IMR-90 (cell line): ENCODE results near the gene CHIT1. TPM values are rescaled to one million over a fixed set of nuclear protein-coding genes. Genes with fewer than 3 reads are reported as not detected.

Source experiments
- ATAC-seq: fragments of 200-7000 bp; cut with Tn5 transposase; 2 replicates; pipeline ENCODE4 v1.9.1; 2020; ENCODE audit warnings: low read depth, mild to moderate bottlenecking, moderate library complexity
- BruUV-seq: library from RNA; stranded (reverse); fragments of 400-500 nt; replicated peaks from 2 replicates; lab custom pipeline; 2021; lab: Mats Ljungman, UMichigan
- CTCF ChIA-PET: fragments of 300-600 bp; formaldehyde crosslinking; extraction: SDS; loops from one replicate; lab custom pipeline; 2021; ENCODE audit warnings: antibody characterized with exemption; lab: Yijun Ruan, JAX
- POLR2A ChIA-PET: fragments of 300-600 bp; sonication (Branson Sonifier 250); formaldehyde crosslinking; loops from one replicate; lab custom pipeline; 2022; ENCODE audit warnings: antibody characterized with exemption; ENCODE audit not compliant: unreplicated experiment; lab: Charles Lee
- DNase-seq: peaks from one replicate; pipeline ENCODE4 v3.0.0; 2013
- H2AFZ ChIP-seq: replicated peaks from 2 replicates; pipeline ENCODE3; 2013; ENCODE audit warnings: low read length, mild to moderate bottlenecking; ENCODE audit not compliant: poor library complexity
- H2AK5ac ChIP-seq: 2 replicates; pipeline ENCODE4 v1.6.1; 2013; ENCODE audit warnings: low read depth, low read length, inconsistent platforms
- H2AK9ac ChIP-seq: replicated peaks from 2 replicates; pipeline ENCODE3; 2013; ENCODE audit warnings: mild to moderate bottlenecking, low read depth, low read length, moderate library complexity; ENCODE audit not compliant: poor library complexity
- H2BK120ac ChIP-seq: 2 replicates; pipeline ENCODE4 v1.6.1; 2013; ENCODE audit warnings: low read depth, low read length, inconsistent platforms
- H2BK15ac ChIP-seq: 3 replicates; pipeline ENCODE4 v1.6.1; 2013; ENCODE audit warnings: low read depth, low read length, inconsistent platforms
- H2BK20ac ChIP-seq: 2 replicates; pipeline ENCODE4 v1.6.1; 2013; ENCODE audit warnings: low read depth, mild to moderate bottlenecking, inconsistent platforms, low read length, moderate library complexity
- H2BK5ac ChIP-seq: 2 replicates; pipeline ENCODE4 v1.6.1; 2013; ENCODE audit warnings: mild to moderate bottlenecking, low read depth, low read length, inconsistent platforms; ENCODE audit not compliant: poor library complexity, severe bottlenecking
- H3K14ac ChIP-seq: replicated peaks from 2 replicates; pipeline ENCODE4 v1.6.1; 2013; ENCODE audit warnings: low read depth, low read length, inconsistent platforms
- H3K18ac ChIP-seq: 2 replicates; pipeline ENCODE4 v1.6.1; 2013; ENCODE audit warnings: low read depth, low read length, control low read depth
- H3K23ac ChIP-seq: 2 replicates; pipeline ENCODE4 v1.6.1; 2013; ENCODE audit warnings: low read depth, low read length, inconsistent platforms
- H3K27ac ChIP-seq: 2 replicates; pipeline ENCODE4 v1.5.1; 2013; ENCODE audit warnings: mild to moderate bottlenecking, control low read depth, low read length; ENCODE audit not compliant: insufficient read depth
- H3K27me3 ChIP-seq: 2 replicates; pipeline ENCODE4 v1.6.1; 2013; ENCODE audit warnings: low read length; ENCODE audit not compliant: control insufficient read depth, insufficient read depth
- H3K36me3 ChIP-seq: 2 replicates; pipeline ENCODE4 v1.6.1; 2013; ENCODE audit warnings: low read length, mixed read lengths; ENCODE audit not compliant: control insufficient read depth, insufficient read depth
- H3K4ac ChIP-seq: 2 replicates; pipeline ENCODE4 v1.6.1; 2013; ENCODE audit warnings: low read depth, low read length, inconsistent platforms
- H3K4me1 ChIP-seq: 2 replicates; pipeline ENCODE4 v1.6.1; 2013; ENCODE audit warnings: low read length, mixed read lengths; ENCODE audit not compliant: control insufficient read depth, insufficient read depth
- H3K4me2 ChIP-seq: 2 replicates; pipeline ENCODE4 v1.6.1; 2013; ENCODE audit warnings: low read depth, mild to moderate bottlenecking, control low read depth, low read length, moderate library complexity
- H3K4me3 ChIP-seq: 2 replicates; pipeline ENCODE4 v1.5.1; 2013; ENCODE audit warnings: low read depth, mild to moderate bottlenecking, control low read depth, low read length, moderate library complexity; ENCODE audit not compliant: insufficient read depth
- H3K56ac ChIP-seq: 2 replicates; pipeline ENCODE4 v1.6.1; 2013; ENCODE audit warnings: low read length, inconsistent platforms; ENCODE audit not compliant: insufficient read depth; ENCODE audit errors: extremely low read depth
- H3K79me1 ChIP-seq, 2 experiments: 2 replicates each; pipeline ENCODE4 v1.6.1; 2013; ENCODE audit warnings: low read length in 2 of 2, inconsistent platforms in 1 of 2, low read depth in 1 of 2
- H3K9ac ChIP-seq: 2 replicates; pipeline ENCODE4 v1.6.1; 2013; ENCODE audit warnings: low read depth, low read length, control low read depth
- H3K9me1 ChIP-seq: 2 replicates; pipeline ENCODE4 v1.6.1; 2013; ENCODE audit warnings: low read length, inconsistent platforms; ENCODE audit not compliant: insufficient read depth
- H3K9me3 ChIP-seq: 2 replicates; pipeline ENCODE4 v1.6.1; 2013; ENCODE audit warnings: low read length; ENCODE audit not compliant: control insufficient read depth, insufficient read depth
- H4K20me1 ChIP-seq: 2 replicates; pipeline ENCODE4 v1.6.1; 2013; ENCODE audit warnings: low read length, inconsistent platforms; ENCODE audit not compliant: insufficient read depth
- H4K5ac ChIP-seq: 2 replicates; pipeline ENCODE4 v1.6.1; 2013; ENCODE audit warnings: mild to moderate bottlenecking, low read depth, low read length, control low read depth
- H4K8ac ChIP-seq, 2 experiments: 2 replicates each; pipeline ENCODE4 v1.6.1; 2013; ENCODE audit warnings: low read depth in 2 of 2, low read length in 2 of 2, control low read depth in 1 of 2, inconsistent platforms in 1 of 2
- H4K91ac ChIP-seq: 2 replicates; pipeline ENCODE4 v1.6.1; 2013; ENCODE audit warnings: low read depth, low read length, inconsistent platforms; ENCODE audit not compliant: insufficient read depth
- CTCF ChIP-seq: conservative IDR thresholded peaks from 2 replicates; pipeline ENCODE4 v1.5.1; 2012; ENCODE audit warnings: mild to moderate bottlenecking, low read depth, low read length, improper control_type of control experiment
- MXI1 ChIP-seq: IDR thresholded peaks from 2 replicates; pipeline ENCODE4 v1.6.1; 2012; ENCODE audit warnings: low read depth, mild to moderate bottlenecking, low read length, moderate library complexity, borderline replicate concordance
- NFE2L2 ChIP-seq: fragments of 150-350 bp; IDR thresholded peaks from 2 replicates; pipeline ENCODE4 v1.6.1; 2016; ENCODE audit warnings: low read depth, mild to moderate bottlenecking, low read length
- RAD21 ChIP-seq: IDR thresholded peaks from 2 replicates; pipeline ENCODE4 v1.6.1; 2012; ENCODE audit warnings: low read length, improper control_type of control experiment
- SMC3 ChIP-seq: fragments of 150-350 bp; IDR thresholded peaks from 2 replicates; pipeline ENCODE4 v1.6.1; 2016; ENCODE audit warnings: low read depth, mild to moderate bottlenecking, antibody characterized with exemption, low read length, moderate library complexity
- WGBS, 2 experiments: methylation state at CpG; one replicate each; pipeline versions ENCODE4 v1.1.5 to v1.1.7; 2013; ENCODE audit warnings: missing lambda C conversion rate in 2 of 2; ENCODE audit not compliant: insufficient read length in 1 of 2; ENCODE audit errors: extremely low coverage in 2 of 2; 5-methylcytosine and 5-hydroxymethylcytosine counted together
- dilution Hi-C: fragments of 300-500 bp; cut with HindIII; formaldehyde crosslinking; loops from one replicate; pipeline ENCODE4 v1.14.3; 2018; ENCODE audit warnings: low sequenced_read_pairs; ENCODE audit not compliant: unreplicated experiment
- in situ Hi-C: fragments of 300-500 bp; cut with MboI; formaldehyde crosslinking; loops from 3 replicates; pipeline ENCODE4 v1.14.3; 2019; ENCODE audit warnings: low sequenced_read_pairs, inconsistent platforms, mixed read lengths
- intact Hi-C: fragments of 100-400 bp; cut with micrococcal nuclease; formaldehyde crosslinking; loops from 2 replicates; pipeline ENCODE4 v1.10.0; 2022
- polyA plus RNA-seq, 3 experiments: library from polyadenylated mRNA; depleted of rRNA; stranded (reverse); fragments of >200 nt; gene quantifications; 2 replicates each; pipeline ENCODE4 v1.2.3, GENCODE V29; 2012; ENCODE audit warnings: low replicate concordance in 1 of 3
- total RNA-seq: library from RNA; depleted of rRNA; stranded (reverse); fragments of >200 nt; gene quantifications from 2 replicates; pipeline ENCODE4 v1.2.3, GENCODE V29; 2012

CHIT1 gene
- total and polyA plus RNA-seq, 2 of the 4 experiments (the other 2 are of a cell fraction) = not detected

DNA sequence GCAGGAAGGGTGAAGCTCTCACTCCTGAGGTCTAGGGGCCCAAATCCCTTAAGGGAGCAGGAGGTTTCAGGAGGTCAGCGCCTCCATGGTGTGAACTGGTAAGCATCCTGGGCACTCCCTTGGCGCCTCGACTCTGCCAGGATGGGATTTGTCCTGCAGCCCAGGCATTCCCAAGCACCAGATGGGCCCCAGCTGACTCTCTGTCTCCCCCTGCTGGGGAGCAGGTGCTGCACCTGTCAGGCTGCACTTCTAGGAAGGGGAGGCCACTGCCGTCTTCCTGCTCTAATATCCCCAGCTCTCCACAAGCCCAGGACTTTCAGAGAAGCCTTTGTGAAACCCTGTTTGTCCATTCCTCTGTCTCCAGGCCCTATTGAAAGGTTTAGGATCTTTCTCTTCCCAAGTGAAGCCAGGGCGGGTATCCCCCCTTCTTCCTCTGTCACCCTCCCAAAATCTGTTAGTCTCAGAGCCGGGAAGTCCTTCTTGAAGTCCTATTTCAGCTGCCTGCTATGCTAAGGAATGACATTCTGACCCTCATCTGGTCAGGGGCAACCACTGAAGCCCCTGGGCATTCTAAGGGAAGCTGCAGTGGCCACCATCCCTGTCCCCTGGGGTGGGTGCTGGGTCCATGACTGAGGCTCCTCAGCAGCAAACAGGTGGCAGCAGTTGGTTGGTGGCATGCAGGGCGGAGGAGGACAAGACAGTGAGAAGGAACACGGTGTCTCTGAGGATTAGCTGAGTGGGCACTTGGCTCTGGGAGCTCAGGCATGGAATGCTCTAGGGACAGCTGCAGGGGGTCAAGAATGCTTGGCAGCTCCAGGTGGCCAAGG, 57.1 kb downstream of the CHIT1 start:
- Histone ChIP-seq H2BK120ac (no peak overlapping the region), H2AFZ (peak overlapping the region; percentile 23), H3K4me1 (peaks cover 14% of the 10 kb centered on the region), H3K14ac (no peak overlapping the region), H4K20me1 (no peaks in the 10 kb centered on the region), H4K91ac (no peak overlapping the region), H2BK15ac (no peak overlapping the region), H2BK5ac (no peak overlapping the region), H2AK9ac (no peak overlapping the region), H3K56ac (no peak overlapping the region), H3K9me1 (peaks cover 10% of the 10 kb centered on the region; the same call in 1 of the 2 replicates), H3K4me2 (no peak overlapping the region), H2AK5ac (no peak overlapping the region), H3K36me3 (no peaks in the 10 kb centered on the region), H3K18ac (no peak overlapping the region), H4K5ac (no peak overlapping the region), H3K4me3 (no peak overlapping the region), H3K9me3 (no peaks in the 10 kb centered on the region), H3K4ac (no peak overlapping the region), H3K9ac (no peak overlapping the region), H3K27ac (no peak overlapping the region), H3K27me3 (peaks cover 2% of the 10 kb centered on the region; the same call in 1 of the 2 replicates), H2BK20ac (no peak overlapping the region), H3K23ac (no peak overlapping the region), H3K79me1 (no peaks in the 10 kb centered on the region), H4K8ac (no peak overlapping the region)
- dilution Hi-C loops = no loop called here
- DNase-seq = peak; percentile 32
- 56% methylated on average over 6 of the region's 8 CpGs; no CpG with 5 or more reads in 1 of the 2 experiments for WGBS, 2 experiments
- TF ChIP-seq MXI1 (no peak), CTCF (peak; percentile 81), RAD21 (peak; percentile 72), NFE2L2 (no peak), SMC3 (peak; percentile 86)
- peak; percentile 75; the same call in 1 of the 2 replicates for ATAC-seq
- intact Hi-C loops = no loop called here
- no TSS peak for BruUV-seq
- ChIA-PET POLR2A (no interaction called here), CTCF (interaction anchor here (0.6 to 2.9 kb wide), 8 partner anchors 12 to 133 kb away, joined by 3 to 20 read pairs (median 4); no protein-coding TSS in a partner anchor)
- in situ Hi-C loops = no loop called here
